Astrocyte (in vitro differentiated cells and primary cell): Measurements from ENCODE around the gene LCE1F.

Source experiments
- CTCF ChIP-seq: IDR thresholded peaks from 2 replicates; pipeline ENCODE4 v1.5.1; 2011; ENCODE audit warnings: low read depth, mild to moderate bottlenecking, inconsistent platforms, low read length, moderate library complexity; ENCODE audit not compliant: insufficient read depth
- EZH2 ChIP-seq: IDR thresholded peaks from 2 replicates; pipeline ENCODE4 v1.6.1; 2012; ENCODE audit warnings: mild to moderate bottlenecking, low read length, inconsistent platforms; ENCODE audit not compliant: insufficient read depth

- TF ChIP-seq CTCF (no peak), EZH2 (no peak)
Measured at GRCh38 chr1:152811671-152812070, 36.7 kb downstream of the LCE1F start, which contains the start of gene LCE1B.
